HCT116 (cell line): ENCODE data around the gene ADGRE2. TPM values are rescaled to one million over a fixed set of nuclear protein-coding genes. Genes with fewer than 3 reads are reported as not detected.

ENCODE experiments used
- ATAC-seq: fragments of 200-7000 bp; cut with Tn5 transposase; 2 replicates; pipeline ENCODE4 v1.9.1; 2020; ENCODE audit warnings: mild to moderate bottlenecking, moderate library complexity
- BruUV-seq: library from RNA; stranded (reverse); fragments of 400-500 nt; replicated peaks from 2 replicates; lab custom pipeline; 2021; lab: Mats Ljungman, UMichigan
- CTCF ChIA-PET: fragments of 300-600 bp; sonication (Branson Sonifier 250); formaldehyde crosslinking; loops from one replicate; lab custom pipeline; 2021; ENCODE audit warnings: antibody characterized with exemption; lab: Charles Lee
- POLR2A ChIA-PET: fragments of 300-600, 350-600 bp; sonication (Branson Sonifier 250); formaldehyde crosslinking; loops from one replicate; lab custom pipeline; 2021; ENCODE audit warnings: antibody characterized with exemption; lab: Charles Lee
- RAD21 ChIA-PET, 2 experiments: fragments of 300-600 bp; sonication (Branson Sonifier 250); formaldehyde crosslinking; loops; one replicate each; lab custom pipeline; 2023; ENCODE audit warnings: low total read pairs in 2 of 2; ENCODE audit not compliant: uncharacterized antibody in 2 of 2, unreplicated experiment in 2 of 2, low non-redundant PET in 1 of 2; lab: Charles Lee
- DNase-seq: peaks from one replicate; pipeline ENCODE4 v3.0.0-alpha.2; 2010; ENCODE audit warnings: low read depth, low spot score
- H2AFZ ChIP-seq: fragments of 200-600 bp; shearing (Covaris generic), sonication (generic); 2 replicates; pipeline ENCODE4 v1.6.1; 2017; ENCODE audit warnings: low read depth, mixed run types, mixed read lengths, antibody characterized with exemption, low read length; ENCODE audit not compliant: poor library complexity, severe bottlenecking
- H3K27ac ChIP-seq: 2 replicates; pipeline ENCODE4 v1.5.1; 2012; ENCODE audit warnings: low read depth, low read length
- H3K27me3 ChIP-seq: fragments of 200-600 bp; sonication (generic); 2 replicates; pipeline ENCODE4 v1.6.1; 2016; ENCODE audit warnings: mixed run types, low read length, mixed read lengths; ENCODE audit not compliant: insufficient read depth
- H3K36me3 ChIP-seq, 2 experiments: fragments of 200-500 bp in 1 of 2; fragments of 200-600 bp in 1 of 2; sonication (Bioruptor generic) in 1 of 2; sonication (generic) in 1 of 2; 2 replicates each; pipeline versions ENCODE4 v1.5.1 to v1.6.1; 2014 to 2016; ENCODE audit warnings: low read length in 2 of 2, inconsistent platforms in 1 of 2, mixed read lengths in 1 of 2, mixed run types in 1 of 2; ENCODE audit not compliant: insufficient read depth in 2 of 2, control insufficient read depth in 1 of 2
- H3K4me1 ChIP-seq, 2 experiments: fragments of 200-600 bp in 1 of 2; sonication (generic) in 1 of 2; 2 replicates each; pipeline versions ENCODE4 v1.5.1 to v1.6.1; 2012 to 2017; ENCODE audit warnings: low read length in 2 of 2, inconsistent platforms in 1 of 2, mild to moderate bottlenecking in 1 of 2, mixed read lengths in 1 of 2, mixed run types in 1 of 2, moderate library complexity in 1 of 2; ENCODE audit not compliant: insufficient read depth in 2 of 2, control insufficient read depth in 1 of 2
- H3K4me2 ChIP-seq: fragments of 200-600 bp; sonication (generic); 2 replicates; pipeline ENCODE4 v1.6.1; 2017; ENCODE audit warnings: mixed run types, low read length, mixed read lengths
- H3K4me3 ChIP-seq, 2 experiments: fragments of 200-600 bp in 1 of 2; sonication (generic) in 1 of 2; replicated peaks in 1 of 2; 2 replicates each; pipeline ENCODE4 v1.5.1; 2011 to 2016; ENCODE audit warnings: low read length in 2 of 2, control low read depth in 1 of 2, low read depth in 1 of 2, mild to moderate bottlenecking in 1 of 2, mixed read lengths in 1 of 2, mixed run types in 1 of 2
- H3K79me2 ChIP-seq: fragments of 200-600 bp; sonication (generic); 2 replicates; pipeline ENCODE4 v1.6.1; 2017; ENCODE audit warnings: mild to moderate bottlenecking, mixed run types, low read length, moderate library complexity, mixed read lengths; ENCODE audit not compliant: insufficient read depth
- H3K9ac ChIP-seq: fragments of 200-600 bp; sonication (generic); 2 replicates; pipeline ENCODE4 v1.6.1; 2016; ENCODE audit warnings: low read length, mixed read lengths
- H3K9me2 ChIP-seq: fragments of 200-600 bp; sonication (generic), shearing (Covaris generic); 2 replicates; pipeline ENCODE4 v1.6.1; 2017; ENCODE audit warnings: mixed run types, mild to moderate bottlenecking, moderate library complexity; ENCODE audit not compliant: insufficient read depth
- H3K9me3 ChIP-seq, 2 experiments: fragments of 200-500 bp in 1 of 2; fragments of 200-600 bp in 1 of 2; sonication (Bioruptor generic) in 1 of 2; sonication (generic) in 1 of 2; 2 replicates each; pipeline ENCODE4 v1.6.1; 2014 to 2017; ENCODE audit warnings: low read length in 2 of 2, mixed read lengths in 2 of 2, inconsistent platforms in 1 of 2, low read depth in 1 of 2, mild to moderate bottlenecking in 1 of 2, mixed run types in 1 of 2, moderate library complexity in 1 of 2; ENCODE audit not compliant: control insufficient read depth in 1 of 2, insufficient read depth in 1 of 2
- H4K20me1 ChIP-seq: fragments of 200-600 bp; sonication (generic), shearing (Covaris generic); 2 replicates; pipeline ENCODE4 v1.6.1; 2017; ENCODE audit warnings: mixed run types, mild to moderate bottlenecking, moderate library complexity; ENCODE audit not compliant: insufficient read depth
- EZH2phosphoT487 ChIP-seq: fragments of 200-600 bp; IDR thresholded peaks from 2 replicates; pipeline ENCODE4 v1.6.1; 2018; ENCODE audit warnings: antibody characterized with exemption, borderline replicate concordance
- SRF ChIP-seq: IDR thresholded peaks from 2 replicates; pipeline ENCODE4 v1.6.1; 2012; ENCODE audit warnings: low read depth
- ZFX ChIP-seq: fragments of 450-650 bp; IDR thresholded peaks from 2 replicates; pipeline ENCODE4 v1.6.1; 2017
- intact Hi-C: fragments of 100-400 bp; cut with micrococcal nuclease; formaldehyde crosslinking; loops from 2 replicates; pipeline ENCODE4 v1.10.0; 2022
- total RNA-seq: library from RNA; stranded (reverse); gene quantifications from one replicate; pipeline ENCODE4 v1.2.1, GENCODE V29; 2021; ENCODE audit not compliant: unreplicated experiment

ADGRE2 gene
- total RNA-seq, 1 experiment from 2014 or later, result 8.4 TPM

- Histone ChIP-seq H2AFZ (no peak overlapping the region), H4K20me1 (no peaks in the 10 kb centered on the region), H3K36me3 (no peaks in the 10 kb centered on the region), H3K4me3 (no peak overlapping the region), H3K27me3 (no peaks in the 10 kb centered on the region)
- no TSS peak for BruUV-seq
- intact Hi-C loops, result no loop called here
- no peak for TF ChIP-seq ZFX
- TF ChIP-seq, all 23 proteins: peak for 0
- DNase-seq (no peak), ATAC-seq (no peak)
- POLR2A ChIA-PET, result no interaction called here
- Histone ChIP-seq H3K9me2 (no peaks in the 10 kb centered on the region), H3K27ac (no peak overlapping the region), H3K9ac (no peak overlapping the region), H3K79me2 (no peaks in the 10 kb centered on the region), H3K4me1 (peaks cover 0 to 13% of the 10 kb centered on the region in 2 experiments; a peak in 2 of 4 replicates), H3K4me2 (no peak overlapping the region), H3K9me3 (peaks cover 0 to 5% of the 10 kb centered on the region in 2 experiments; a peak in 1 of 4 replicates)
- RAD21 ChIA-PET, result no interaction called here
- CTCF ChIA-PET, result no interaction called here
Observed at GRCh38 chr19:14733574-14733973, 44.8 kb downstream of the ADGRE2 start.

GRCh38 chr19:14732510-14732909 is 45.9 kb downstream of the ADGRE2 start:
- H2AFZ ChIP-seq, result no peak overlapping the region
- CTCF ChIA-PET, result no interaction called here

More at GRCh38 chr19:14732510-14732909, 45.9 kb downstream of the ADGRE2 start:
- no peaks in the 10 kb centered on the region for H3K27me3 ChIP-seq
- POLR2A ChIA-PET, result no interaction called here
- H3K36me3 ChIP-seq, result no peaks in the 10 kb centered on the region
- DNase-seq (no peak), ATAC-seq (no peak)
- intact Hi-C loops, result no loop called here
- TF ChIP-seq SRF, result no peak
- TF ChIP-seq EZH2phosphoT487, result no peak
- TF ChIP-seq ZFX, result no peak
- no peaks in the 10 kb centered on the region for H4K20me1 ChIP-seq
- H3K4me3 ChIP-seq, result no peak overlapping the region
- H3K4me2 ChIP-seq, result no peak overlapping the region
- H3K9me3 ChIP-seq, result peaks cover 0 to 9% of the 10 kb centered on the region in 2 experiments; a peak in 1 of 4 replicates
- H3K4me1 ChIP-seq, result peaks cover 0 to 13% of the 10 kb centered on the region in 2 experiments; a peak in 2 of 4 replicates
- RAD21 ChIA-PET, result no interaction called here
- no peak overlapping the region for H3K9ac ChIP-seq
- no peaks in the 10 kb centered on the region for H3K9me2 ChIP-seq
- no peak overlapping the region for H3K27ac ChIP-seq
- BruUV-seq, result no TSS peak
- no peaks in the 10 kb centered on the region for H3K79me2 ChIP-seq
